ENCODE measurements around the gene CNPY1. TPM values are rescaled to one million over a fixed set of nuclear protein-coding genes. Genes with fewer than 3 reads are reported as not detected.

The CNPY1 gene
- total and polyA plus RNA-seq, 2 donors: 0.32 TPM; not detected in 1

GRCh38 chr7:155486783-155487508, 59.4 kb downstream of the CNPY1 start:
- no peak overlapping the region for H3K27ac ChIP-seq (ENCODE audit: low read depth)
- H3K4me1 ChIP-seq (ENCODE audit: insufficient read depth): no peaks in the 10 kb centered on the region
- H3K4me3 ChIP-seq (ENCODE audit: low read depth, low read length): no peak overlapping the region
- no peak for DNase-seq (ENCODE audit: extremely low spot score)
- WGBS: 81% methylated on average over 18 of the region's 18 CpGs
- H3K36me3 ChIP-seq (ENCODE audit: insufficient read depth): no peaks in the 10 kb centered on the region

GRCh38 chr7:155484483-155485399, 61.6 kb downstream of the CNPY1 start:
- 88% methylated on average over 23 of the region's 23 CpGs for WGBS
- no peaks in the 10 kb centered on the region for H3K4me1 ChIP-seq (ENCODE audit: insufficient read depth)
- no peaks in the 10 kb centered on the region for H3K36me3 ChIP-seq (ENCODE audit: insufficient read depth)
- no peak for DNase-seq (ENCODE audit: extremely low spot score)
- no peak overlapping the region for H3K27ac ChIP-seq (ENCODE audit: low read depth)
- no peak overlapping the region for H3K4me3 ChIP-seq (ENCODE audit: low read depth, low read length)

- H3K4me3 ChIP-seq (ENCODE audit: low read depth, low read length): no peak overlapping the region
- 28% methylated on average over 16 of the region's 16 CpGs for WGBS
- DNase-seq (ENCODE audit: extremely low spot score): no peak
Observed at GRCh38 chr7:155483868-155484325, 62.5 kb downstream of the CNPY1 start.

GRCh38 chr7:155483245-155483644, 63.1 kb downstream of the CNPY1 start:
- WGBS: 34% methylated on average over 13 of the region's 13 CpGs

More at GRCh38 chr7:155483868-155484325, 62.5 kb downstream of the CNPY1 start:
- Histone ChIP-seq H3K36me3 (ENCODE audit: insufficient read depth) (no peaks in the 10 kb centered on the region), H3K4me1 (ENCODE audit: insufficient read depth) (no peaks in the 10 kb centered on the region), H3K27ac (ENCODE audit: low read depth) (no peak overlapping the region)

GRCh38 chr7:155482511-155483183, 63.7 kb downstream of the CNPY1 start:
- no peak overlapping the region for H3K27ac ChIP-seq (ENCODE audit: low read depth)
- WGBS: 67% methylated on average over 17 of the region's 17 CpGs
- DNase-seq (ENCODE audit: extremely low spot score): no peak
- no peak overlapping the region for H3K4me3 ChIP-seq (ENCODE audit: low read depth, low read length)
- no peaks in the 10 kb centered on the region for H3K36me3 ChIP-seq (ENCODE audit: insufficient read depth)
- H3K4me1 ChIP-seq (ENCODE audit: insufficient read depth): no peaks in the 10 kb centered on the region

More at GRCh38 chr7:155483245-155483644, 63.1 kb downstream of the CNPY1 start:
- Histone ChIP-seq H3K4me3 (ENCODE audit: low read depth, low read length) (no peak overlapping the region), H3K4me1 (ENCODE audit: insufficient read depth) (no peaks in the 10 kb centered on the region), H3K27ac (ENCODE audit: low read depth) (no peak overlapping the region), H3K36me3 (ENCODE audit: insufficient read depth) (no peaks in the 10 kb centered on the region)
- no peak for DNase-seq (ENCODE audit: extremely low spot score)

- no peaks in the 10 kb centered on the region for H3K4me1 ChIP-seq (ENCODE audit: insufficient read depth)
- WGBS: 91% methylated on average over 11 of the region's 11 CpGs
- no peak overlapping the region for H3K4me3 ChIP-seq (ENCODE audit: low read depth, low read length)
- H3K36me3 ChIP-seq (ENCODE audit: insufficient read depth): no peaks in the 10 kb centered on the region
- DNase-seq (ENCODE audit: extremely low spot score): no peak
- no peak overlapping the region for H3K27ac ChIP-seq (ENCODE audit: low read depth)
Observed at GRCh38 chr7:155481764-155482163, 64.6 kb downstream of the CNPY1 start.

- Histone ChIP-seq H3K27ac (ENCODE audit: low read depth) (no peak overlapping the region), H3K4me3 (ENCODE audit: low read depth, low read length) (no peak overlapping the region), H3K36me3 (ENCODE audit: insufficient read depth) (no peaks in the 10 kb centered on the region), H3K4me1 (ENCODE audit: insufficient read depth) (no peaks in the 10 kb centered on the region)
- no peak for DNase-seq (ENCODE audit: extremely low spot score)
- WGBS: 74% methylated on average over 4 of the region's 4 CpGs
Observed at GRCh38 chr7:155477476-155477875, 68.9 kb downstream of the CNPY1 start.

- no peak for DNase-seq (ENCODE audit: extremely low spot score)
- 11% methylated on average over 11 of the region's 11 CpGs for WGBS
- no peak overlapping the region for H3K4me3 ChIP-seq (ENCODE audit: low read depth, low read length)
- H3K27ac ChIP-seq (ENCODE audit: low read depth): no peak overlapping the region
- H3K4me1 ChIP-seq (ENCODE audit: insufficient read depth): peaks cover 3% of the 10 kb centered on the region
- no peaks in the 10 kb centered on the region for H3K36me3 ChIP-seq (ENCODE audit: insufficient read depth)
Observed at GRCh38 chr7:155471718-155472117, 74.6 kb downstream of the CNPY1 start.

- Histone ChIP-seq H3K4me3 (ENCODE audit: low read depth, low read length) (no peak overlapping the region), H3K27ac (ENCODE audit: low read depth) (no peak overlapping the region), H3K4me1 (ENCODE audit: insufficient read depth) (peaks cover 3% of the 10 kb centered on the region), H3K36me3 (ENCODE audit: insufficient read depth) (no peaks in the 10 kb centered on the region)
- 5% methylated on average over 24 of the region's 24 CpGs for WGBS
- DNase-seq (ENCODE audit: extremely low spot score): no peak
Observed at GRCh38 chr7:155470686-155471638, 75.4 kb downstream of the CNPY1 start.

- H3K27ac ChIP-seq (ENCODE audit: low read depth): no peak overlapping the region
- H3K36me3 ChIP-seq (ENCODE audit: insufficient read depth): no peaks in the 10 kb centered on the region
- peaks cover 3% of the 10 kb centered on the region for H3K4me1 ChIP-seq (ENCODE audit: insufficient read depth)
- WGBS: 15% methylated on average over 8 of the region's 8 CpGs
- H3K4me3 ChIP-seq (ENCODE audit: low read depth, low read length): no peak overlapping the region
- no peak for DNase-seq (ENCODE audit: extremely low spot score)
Observed at GRCh38 chr7:155470186-155470487, 76.2 kb downstream of the CNPY1 start.

GRCh38 chr7:155469311-155470185, 76.8 kb downstream of the CNPY1 start:
- Histone ChIP-seq H3K4me1 (ENCODE audit: insufficient read depth) (peaks cover 3% of the 10 kb centered on the region), H3K36me3 (ENCODE audit: insufficient read depth) (no peaks in the 10 kb centered on the region), H3K27ac (ENCODE audit: low read depth) (no peak overlapping the region), H3K4me3 (ENCODE audit: low read depth, low read length) (no peak overlapping the region)
- no peak for DNase-seq (ENCODE audit: extremely low spot score)
- 8% methylated on average over 12 of the region's 12 CpGs for WGBS

GRCh38 chr7:155468785-155469148, 77.6 kb downstream of the CNPY1 start:
- DNase-seq (ENCODE audit: extremely low spot score): no peak
- WGBS: 8% methylated on average over 10 of the region's 10 CpGs
- H3K4me3 ChIP-seq (ENCODE audit: low read depth, low read length): no peak overlapping the region
- H3K27ac ChIP-seq (ENCODE audit: low read depth): no peak overlapping the region
- peaks cover 3% of the 10 kb centered on the region for H3K4me1 ChIP-seq (ENCODE audit: insufficient read depth)
- H3K36me3 ChIP-seq (ENCODE audit: insufficient read depth): no peaks in the 10 kb centered on the region

All from urinary bladder (tissue), 4 donors.